ENCODE results near the gene TERT. TPM values are rescaled to one million over a fixed set of nuclear protein-coding genes. Genes with fewer than 3 reads are reported as not detected.

Gene TERT
- total RNA-seq, 2 donors from 2014 or later: not detected

- DNase-seq: no peak
- WGBS, 2 donors: 71 to 77% methylated on average over 23 to 24 of the region's 25 CpGs
- TF ChIP-seq CTCF (IDR thresholded peaks at IDR 0.05): no peak
- TF ChIP-seq POLR2A (IDR thresholded peaks at IDR 0.05): no peak
- ATAC-seq: no peak
- Histone ChIP-seq H3K4me3 (no peak overlapping the region), H3K9me3 (no peaks in the 10 kb centered on the region), H3K4me1 (peaks cover 21% of the 10 kb centered on the region), H3K27ac (no peak overlapping the region), H3K36me3 (replicated peaks in 1 of 2; ENCODE audit: insufficient read depth in 1 of 2, low read depth in 2 of 2) (peaks cover 0 to 4% of the 10 kb centered on the region in 2 donors), H3K27me3 (no peaks in the 10 kb centered on the region)
- intact Hi-C loops (cut with DNase I): no loop called here
Observed at GRCh38 chr5:1312993-1313833, 18.3 kb upstream of the TERT start.

GRCh38 chr5:1312206-1312605, 17.3 kb upstream of the TERT start:
- TF ChIP-seq CTCF (IDR thresholded peaks at IDR 0.05): no peak
- no peak for TF ChIP-seq POLR2A (IDR thresholded peaks at IDR 0.05)
- no peak overlapping the region for H3K27ac ChIP-seq
- H3K9me3 ChIP-seq: no peaks in the 10 kb centered on the region
- H3K4me3 ChIP-seq: no peak overlapping the region
- 87 to 88% methylated on average over 7 of the region's 7 CpGs for WGBS, 2 donors
- H3K4me1 ChIP-seq: peaks cover 21% of the 10 kb centered on the region
- ATAC-seq (no peak), DNase-seq (no peak)
- H3K36me3 ChIP-seq (replicated peaks in 1 of 2; ENCODE audit: insufficient read depth in 1 of 2, low read depth in 2 of 2): no peaks in the 10 kb centered on the region
- intact Hi-C loops (cut with DNase I): no loop called here
- H3K27me3 ChIP-seq: no peaks in the 10 kb centered on the region

GRCh38 chr5:1311439-1312055, 16.7 kb upstream of the TERT start:
- Histone ChIP-seq H3K4me1 (peaks cover 16% of the 10 kb centered on the region), H3K27ac (no peak overlapping the region), H3K36me3 (replicated peaks in 1 of 2; ENCODE audit: insufficient read depth in 1 of 2, low read depth in 2 of 2) (no peaks in the 10 kb centered on the region), H3K27me3 (no peaks in the 10 kb centered on the region), H3K9me3 (no peaks in the 10 kb centered on the region), H3K4me3 (no peak overlapping the region)
- TF ChIP-seq CTCF (IDR thresholded peaks at IDR 0.05) (no peak), POLR2A (IDR thresholded peaks at IDR 0.05) (no peak)
- no peak for DNase-seq
- intact Hi-C loops (cut with DNase I): no loop called here
- ATAC-seq: no peak
- WGBS, 2 donors: 87 to 92% methylated on average over 8 to 15 of the region's 15 CpGs

- peaks cover 3% of the 10 kb centered on the region for H3K4me1 ChIP-seq
- TF ChIP-seq CTCF (IDR thresholded peaks at IDR 0.05) (no peak), POLR2A (IDR thresholded peaks at IDR 0.05) (no peak)
- no peak for DNase-seq
Observed at GRCh38 chr5:1310118-1310517, 15.2 kb upstream of the TERT start.

More at GRCh38 chr5:1310118-1310517, 15.2 kb upstream of the TERT start:
- WGBS, 2 donors: 81 to 89% methylated on average over 7 of the region's 7 CpGs
- intact Hi-C loops (cut with DNase I): no loop called here
- no peaks in the 10 kb centered on the region for H3K36me3 ChIP-seq (replicated peaks in 1 of 2; ENCODE audit: insufficient read depth in 1 of 2, low read depth in 2 of 2)
- ATAC-seq: no peak
- no peaks in the 10 kb centered on the region for H3K9me3 ChIP-seq
- H3K27me3 ChIP-seq: no peaks in the 10 kb centered on the region
- no peak overlapping the region for H3K4me3 ChIP-seq
- no peak overlapping the region for H3K27ac ChIP-seq

Data from body of pancreas (tissue), 4 donors.